Subcutaneous adipose tissue (tissue), 4 donors: ENCODE results near the gene CTXND1. TPM values are rescaled to one million over a fixed set of nuclear protein-coding genes. Genes with fewer than 3 reads are reported as not detected.

ENCODE experiments used
- total RNA-seq, 4 donors: library from RNA; depleted of rRNA; stranded (reverse); fragments of >200 nt; gene quantifications; one replicate each; pipeline ENCODE4 v1.1.0, GENCODE V29; 2016
- TF ChIP-seq, protein P1 (sequence below): fragments of 450-650 bp; IDR thresholded peaks from one replicate; pipeline ENCODE4 v1.5.1; 2016; ENCODE audit warnings: low read depth, mild to moderate bottlenecking, control low read depth, antibody characterized with exemption, moderate library complexity

Gene CTXND1
- total RNA-seq, 4 donors from 2014 or later: not detected

DNA sequence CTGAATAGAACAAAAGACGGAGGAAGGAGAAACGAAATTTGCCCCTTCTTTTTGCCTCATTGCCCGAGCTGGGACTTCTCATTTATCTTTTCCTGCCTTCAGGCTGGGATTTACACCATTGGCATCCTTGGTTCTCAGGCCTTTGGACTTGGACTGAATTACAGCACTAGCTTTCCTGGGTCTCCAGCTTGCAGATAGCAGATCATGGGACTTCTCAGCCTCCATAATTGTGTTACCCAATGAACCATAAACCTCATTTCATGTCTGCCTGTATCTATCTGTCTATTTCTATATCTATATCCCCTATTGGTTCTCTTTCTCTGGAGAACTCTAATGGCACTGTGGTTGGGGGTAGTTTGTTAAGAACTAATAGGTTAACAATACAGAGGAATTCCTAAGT, 31.5 kb upstream of the CTXND1 start:
- TF ChIP-seq, protein P1, sequence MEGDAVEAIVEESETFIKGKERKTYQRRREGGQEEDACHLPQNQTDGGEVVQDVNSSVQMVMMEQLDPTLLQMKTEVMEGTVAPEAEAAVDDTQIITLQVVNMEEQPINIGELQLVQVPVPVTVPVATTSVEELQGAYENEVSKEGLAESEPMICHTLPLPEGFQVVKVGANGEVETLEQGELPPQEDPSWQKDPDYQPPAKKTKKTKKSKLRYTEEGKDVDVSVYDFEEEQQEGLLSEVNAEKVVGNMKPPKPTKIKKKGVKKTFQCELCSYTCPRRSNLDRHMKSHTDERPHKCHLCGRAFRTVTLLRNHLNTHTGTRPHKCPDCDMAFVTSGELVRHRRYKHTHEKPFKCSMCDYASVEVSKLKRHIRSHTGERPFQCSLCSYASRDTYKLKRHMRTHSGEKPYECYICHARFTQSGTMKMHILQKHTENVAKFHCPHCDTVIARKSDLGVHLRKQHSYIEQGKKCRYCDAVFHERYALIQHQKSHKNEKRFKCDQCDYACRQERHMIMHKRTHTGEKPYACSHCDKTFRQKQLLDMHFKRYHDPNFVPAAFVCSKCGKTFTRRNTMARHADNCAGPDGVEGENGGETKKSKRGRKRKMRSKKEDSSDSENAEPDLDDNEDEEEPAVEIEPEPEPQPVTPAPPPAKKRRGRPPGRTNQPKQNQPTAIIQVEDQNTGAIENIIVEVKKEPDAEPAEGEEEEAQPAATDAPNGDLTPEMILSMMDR: no peak

DNA sequence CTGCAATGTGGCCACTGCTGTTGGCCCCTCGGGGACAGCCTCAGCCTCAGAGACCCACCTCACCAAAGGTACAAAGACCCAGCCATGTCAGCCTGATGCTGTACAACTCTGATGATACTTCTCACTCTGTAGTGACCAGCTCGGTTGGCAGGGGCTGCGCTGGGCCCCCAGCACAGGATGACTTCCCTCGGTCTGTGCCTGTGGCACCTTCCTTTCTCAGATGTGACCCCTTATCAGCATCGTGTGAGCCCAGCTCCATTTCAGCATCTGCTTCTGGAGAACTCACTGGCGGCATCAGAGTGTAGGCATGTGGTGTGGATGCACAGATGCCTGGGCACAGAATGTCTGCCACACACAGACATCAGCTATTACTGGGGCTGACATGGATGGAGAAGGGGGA, 25.1 kb upstream of the CTXND1 start:
- TF ChIP-seq, protein P1: no peak

DNA sequence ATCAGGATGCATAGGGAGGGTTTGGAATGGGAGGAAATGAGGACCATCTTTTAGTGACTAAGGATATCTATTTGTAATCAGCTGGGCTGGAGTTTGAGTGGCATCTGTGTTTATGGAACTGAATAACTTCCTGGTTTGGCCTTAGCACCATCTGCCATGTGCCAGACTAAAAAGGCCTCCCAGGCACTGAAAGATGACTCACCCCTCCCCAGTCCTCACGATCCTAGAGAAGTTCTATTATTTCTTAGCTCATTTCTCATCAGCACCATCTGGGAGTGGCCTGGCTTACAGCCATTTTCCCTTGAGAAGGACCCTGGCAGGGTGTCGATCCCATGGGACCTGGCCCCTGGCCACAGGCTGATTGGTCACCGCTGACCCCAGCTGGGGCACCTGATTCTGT, 23.9 kb upstream of the CTXND1 start:
- TF ChIP-seq, protein P1: no peak

DNA sequence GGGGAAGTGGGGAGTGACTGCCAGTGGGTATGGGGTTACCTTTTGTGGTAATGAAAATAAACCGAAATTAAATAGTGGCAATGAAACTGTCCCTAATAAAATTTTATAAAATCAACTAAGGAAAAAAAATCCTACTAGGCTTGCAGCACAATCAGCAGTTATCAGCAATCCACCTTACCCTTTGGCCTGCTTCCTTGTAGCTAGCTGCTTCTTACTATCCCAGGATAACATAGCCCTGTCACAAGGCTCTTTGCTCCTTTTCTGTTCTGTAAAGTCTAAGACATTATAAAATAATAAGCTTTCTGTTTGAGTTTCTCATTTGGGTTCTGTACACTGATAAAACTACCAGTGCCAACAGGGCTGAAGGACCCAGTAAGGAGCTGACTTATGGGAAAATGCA, 23.0 kb upstream of the CTXND1 start:
- TF ChIP-seq, protein P1: no peak

DNA sequence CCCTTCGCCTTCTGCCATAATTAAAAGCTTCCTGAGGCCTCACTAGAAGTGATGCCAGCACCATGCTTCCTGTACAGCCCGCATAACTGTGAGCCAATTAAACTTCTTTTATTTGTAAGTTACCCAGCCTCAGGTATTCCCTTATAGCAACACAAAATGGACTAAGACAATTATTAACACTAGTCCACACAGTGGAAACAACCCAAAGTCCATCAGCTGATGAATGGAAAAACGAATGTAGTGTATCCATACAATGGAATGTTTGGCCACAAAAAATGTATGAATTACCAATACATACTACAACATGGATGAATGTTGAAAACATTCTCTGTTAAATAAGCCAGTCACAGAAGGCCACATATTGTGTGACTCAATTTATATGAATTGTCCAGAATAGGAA, 22.5 kb upstream of the CTXND1 start:
- TF ChIP-seq, protein P1: no peak

DNA sequence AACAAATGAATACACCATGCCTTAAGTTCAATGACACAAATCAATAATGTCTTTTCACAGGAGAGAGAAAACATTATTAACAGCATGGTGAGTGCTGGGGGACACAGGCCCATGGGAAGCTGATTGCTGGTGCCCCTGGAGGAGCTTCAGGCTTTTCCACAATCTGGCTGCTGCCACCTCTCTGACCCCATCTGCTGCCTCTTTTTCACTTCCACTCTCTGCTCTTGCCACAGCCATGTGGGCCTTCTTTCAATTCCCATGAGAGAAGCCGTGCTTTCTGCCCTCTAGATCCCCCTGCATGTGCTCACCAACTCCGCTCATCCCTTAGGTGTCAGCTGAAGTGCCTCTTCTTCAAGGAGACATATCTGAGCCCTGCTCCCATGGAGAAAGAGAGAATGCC, 21.0 kb upstream of the CTXND1 start:
- TF ChIP-seq, protein P1: no peak

DNA sequence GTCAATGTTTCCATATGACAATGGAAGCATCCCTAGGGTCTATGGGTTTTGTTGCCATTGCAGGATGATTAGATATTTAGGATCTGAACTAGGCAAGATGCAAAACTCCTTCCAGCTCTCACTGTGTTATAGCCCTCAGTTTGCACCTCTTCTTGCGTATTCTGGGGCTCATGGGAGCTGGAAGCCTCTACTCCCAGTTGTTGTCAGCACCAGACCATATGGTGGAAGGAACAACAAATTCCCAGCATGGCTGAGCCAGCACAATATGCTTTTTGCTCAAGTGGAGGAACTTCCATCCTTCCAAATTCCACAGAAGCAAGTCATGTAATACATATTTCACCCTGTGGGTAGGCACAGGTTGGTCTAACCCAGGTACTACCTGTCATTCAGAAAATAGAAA, 18.5 kb upstream of the CTXND1 start:
- TF ChIP-seq, protein P1: no peak
